ENCODE measurements around the gene DND1.
"Not testable (repeated sequence)": the region's sequence is repeated elsewhere in the genome, so short reads cannot be mapped to it uniquely, and the experiment has no call there.

DND1 gene

DNA sequence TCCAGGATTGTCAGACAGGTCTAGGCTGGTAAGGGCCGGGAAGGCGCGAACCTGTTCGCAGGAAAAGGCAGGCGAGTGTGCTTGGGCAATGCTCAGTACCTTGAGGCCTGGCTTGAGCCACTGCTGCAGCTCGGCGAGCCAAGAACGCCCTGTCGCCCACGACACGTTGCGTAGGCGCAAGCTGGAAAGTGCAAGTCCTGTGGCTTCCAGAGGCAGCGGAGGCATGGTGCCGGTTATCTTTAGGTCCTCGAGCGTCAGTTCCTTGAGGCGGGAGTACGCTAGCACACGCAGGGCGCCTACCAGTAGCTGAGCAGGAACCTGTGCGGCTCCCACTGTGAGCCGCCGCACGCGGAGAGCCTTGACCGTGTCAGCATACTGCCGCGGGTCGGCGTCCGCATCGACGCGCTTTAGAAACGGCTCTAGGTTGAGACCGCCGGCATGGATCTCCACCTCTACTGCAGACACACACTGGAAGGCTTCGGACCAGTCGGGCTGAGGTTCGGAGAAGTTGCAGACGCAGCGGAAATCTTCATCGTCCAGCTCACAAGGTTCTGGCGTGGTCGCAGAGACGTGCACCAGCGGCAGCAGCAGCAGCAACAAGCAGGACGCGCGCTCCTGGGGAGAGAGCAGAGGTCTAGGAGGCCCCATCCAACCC is 40.9 kb downstream of the DND1 start:
- no peak overlapping the region for H3K27ac ChIP-seq
- no peak for DNase-seq (ENCODE audit: low read depth, low spot score)

DNA sequence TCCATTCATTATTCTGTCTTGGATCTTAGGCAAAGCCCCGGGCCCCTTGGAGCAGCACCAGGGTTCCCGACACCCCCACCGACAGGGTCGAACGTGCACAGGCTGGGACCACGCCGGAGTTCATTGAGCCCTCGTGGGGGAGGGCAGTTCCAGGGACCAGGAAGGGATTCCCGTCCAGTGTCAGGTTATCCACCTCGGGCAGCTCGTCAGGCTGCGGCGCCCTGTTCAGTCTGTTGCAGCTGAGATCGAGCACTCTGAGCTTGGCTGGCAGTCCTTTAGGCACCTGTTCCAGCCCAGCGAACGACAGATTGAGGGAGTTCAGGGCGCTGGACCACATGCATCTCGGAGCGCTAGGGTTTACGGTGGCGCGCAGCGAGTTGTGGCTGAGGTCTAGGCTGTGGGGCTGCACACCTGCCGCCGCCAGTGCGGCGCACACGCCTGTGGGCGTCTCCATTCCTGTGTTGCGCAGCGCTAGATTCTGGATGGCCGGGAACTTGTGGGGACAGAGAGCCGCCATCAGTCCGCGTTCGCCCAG is 41.5 kb downstream of the DND1 start:
- no peak for DNase-seq (ENCODE audit: low read depth, low spot score)
- H3K27ac ChIP-seq: no peak overlapping the region

DNA sequence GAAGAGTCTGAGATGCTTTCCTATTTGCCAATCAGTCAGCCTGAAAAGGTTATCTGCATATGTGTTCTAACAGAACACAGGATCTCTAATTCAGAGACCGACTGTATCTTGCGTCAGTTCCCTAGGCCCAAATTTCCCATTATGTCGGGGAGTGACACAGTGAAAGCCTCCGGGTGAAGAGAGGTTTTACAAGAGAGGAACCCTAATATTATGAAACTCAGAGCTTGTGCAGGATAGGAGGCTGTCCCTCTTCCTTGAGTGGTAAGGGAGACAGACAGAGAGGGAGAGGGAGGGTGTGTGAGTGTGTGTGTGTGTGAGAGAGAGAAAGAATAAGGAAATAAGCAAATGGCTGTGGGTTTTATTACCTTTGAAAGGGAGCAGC is 42.3 kb downstream of the DND1 start:
- DNase-seq (ENCODE audit: low read depth, low spot score): no peak
- no peak overlapping the region for H3K27ac ChIP-seq

DNA sequence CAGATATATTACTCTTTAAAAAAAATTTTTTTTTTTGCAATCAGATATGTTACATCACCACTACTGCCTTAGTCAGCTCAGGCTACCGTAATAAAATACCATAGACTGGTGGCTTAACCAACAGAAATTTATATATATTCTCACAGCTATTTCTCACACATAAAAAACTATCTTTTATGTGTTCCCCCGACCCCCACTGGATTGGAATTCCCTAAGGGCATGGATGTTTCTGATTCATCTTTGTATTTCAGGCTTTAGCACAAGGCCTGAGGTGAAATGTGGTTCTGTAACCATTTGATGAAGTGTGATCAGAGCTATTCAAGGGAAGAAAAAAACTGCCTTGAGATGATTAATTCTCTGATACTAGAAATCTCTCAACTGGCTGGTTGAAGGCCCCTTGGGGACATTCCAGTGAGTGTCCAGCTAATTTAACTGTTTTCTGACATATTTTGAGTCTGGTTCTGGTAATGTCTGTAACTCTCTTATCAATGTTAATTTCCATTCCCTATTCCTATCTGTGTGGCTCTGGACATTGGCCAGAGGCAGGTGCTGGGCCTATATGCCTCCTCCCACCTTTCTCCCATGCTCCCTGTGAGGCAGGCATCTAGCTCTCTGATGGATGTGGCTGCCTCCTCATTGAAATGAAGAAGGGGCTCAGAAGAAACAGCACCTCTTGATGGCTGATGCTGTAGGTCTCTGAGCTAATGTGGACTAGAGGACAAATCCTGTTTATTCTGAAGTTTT is 42.9 kb downstream of the DND1 start:
- no peak for DNase-seq (ENCODE audit: low read depth, low spot score)

DNA sequence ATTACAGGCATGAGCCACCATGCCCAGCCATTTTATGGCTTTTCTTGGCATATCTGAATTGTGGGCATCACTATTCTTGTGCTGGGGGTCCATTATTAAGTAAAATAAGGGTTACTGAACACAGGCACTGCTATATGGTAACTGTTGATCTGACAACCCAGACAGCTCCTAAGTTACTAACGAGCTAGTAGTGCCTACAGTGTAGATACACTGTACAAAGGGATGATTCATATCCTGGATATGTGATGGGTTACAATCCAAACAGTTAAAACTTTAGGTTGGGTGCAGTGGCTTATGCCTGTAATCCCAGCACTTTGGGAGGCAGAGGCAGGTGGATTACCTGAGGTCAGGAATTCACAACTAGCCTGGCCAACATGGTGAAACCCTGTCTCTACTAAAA is 44.7 kb downstream of the DND1 start:
- no peak for DNase-seq (ENCODE audit: low read depth, low spot score)
- H3K27ac ChIP-seq: no peak overlapping the region

More for the DNA sequence above, 42.9 kb downstream of the DND1 start:
- H3K27ac ChIP-seq: peak overlapping the region; percentile 4

DNA sequence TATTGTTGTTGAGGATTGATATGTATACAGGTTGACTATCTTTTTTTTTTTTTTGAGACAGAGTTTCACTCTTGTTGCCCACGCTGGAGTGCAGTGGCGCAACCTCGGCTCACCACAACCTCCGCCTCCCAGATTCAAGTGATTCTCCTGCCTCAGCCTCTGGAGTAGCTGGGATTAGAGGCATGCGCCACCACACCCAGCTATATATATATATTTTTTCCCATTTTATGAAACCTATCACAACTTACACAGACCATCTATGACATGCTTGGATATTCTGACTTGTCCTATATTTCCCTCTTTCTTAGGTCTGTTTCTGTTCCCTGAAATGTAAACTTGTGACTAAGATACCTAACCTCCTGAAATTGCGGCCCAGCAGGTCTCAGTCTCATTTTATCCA is 45.4 kb downstream of the DND1 start:
- no peak overlapping the region for H3K27ac ChIP-seq
- DNase-seq (ENCODE audit: low read depth, low spot score): no peak

DNA sequence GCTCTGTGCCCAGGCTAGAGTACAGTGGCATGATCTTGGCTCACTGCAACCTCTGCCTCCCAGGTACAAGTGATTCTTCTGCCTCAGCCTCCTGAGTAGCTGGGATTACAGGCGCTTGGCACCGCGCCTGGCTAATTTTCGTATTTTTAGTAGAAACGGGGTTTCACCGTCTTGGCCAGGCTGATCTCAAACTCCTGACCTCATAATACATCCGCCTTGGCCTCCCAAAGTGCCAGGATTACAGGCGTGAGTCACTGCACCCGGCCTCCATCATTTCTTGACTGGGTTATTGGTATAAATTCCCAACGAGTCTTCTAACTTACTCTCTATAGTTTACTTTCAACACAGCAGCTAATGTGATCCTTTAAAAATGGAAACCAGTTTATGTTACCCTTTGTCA is 48.5 kb downstream of the DND1 start:
- not testable (repeated sequence) for H3K27ac ChIP-seq; DNase-seq (ENCODE audit: low read depth, low spot score)

DNA sequence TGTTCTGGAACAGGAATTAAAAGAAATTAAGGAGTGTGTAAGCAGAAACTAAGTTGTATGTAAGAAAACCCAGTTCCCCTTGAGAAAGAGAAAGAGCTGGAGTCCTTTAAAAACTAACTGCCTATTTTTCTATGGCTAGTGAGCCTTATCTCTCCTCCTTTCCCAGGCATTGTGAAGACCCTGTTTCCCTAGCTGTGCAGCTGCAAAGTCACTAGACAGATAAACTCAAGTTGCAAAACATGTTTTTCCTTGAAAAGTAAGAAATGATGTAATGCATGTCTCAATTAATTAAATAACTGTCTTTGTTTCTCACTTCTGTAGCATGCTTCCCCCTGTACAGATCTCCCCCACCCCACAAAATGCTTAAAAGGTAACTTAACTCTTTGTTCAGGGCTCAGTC is 50.3 kb downstream of the DND1 start:
- not testable (repeated sequence) for H3K27ac ChIP-seq; DNase-seq (ENCODE audit: low read depth, low spot score)

DNA sequence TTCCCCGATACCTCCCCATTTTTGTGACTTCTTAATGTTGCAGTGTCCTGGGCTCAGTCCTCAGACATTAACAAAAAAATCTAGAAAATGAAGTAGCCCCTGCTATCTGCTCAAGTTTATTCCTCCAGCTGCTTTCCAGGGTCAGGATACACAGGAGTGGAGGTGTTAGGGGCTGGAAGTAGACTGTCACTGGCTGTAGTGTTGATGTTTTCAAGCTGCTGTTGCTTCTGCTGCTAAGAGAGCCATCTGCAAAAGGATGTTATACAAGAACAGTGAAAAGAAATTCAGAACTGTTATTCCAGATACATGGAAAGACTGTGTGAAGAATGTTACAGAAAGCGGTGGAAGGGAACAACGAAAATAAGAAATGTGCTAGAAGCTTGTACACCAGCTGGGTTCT is 51.1 kb downstream of the DND1 start:
- DNase-seq (ENCODE audit: low read depth, low spot score): no peak
- H3K27ac ChIP-seq: no peak overlapping the region
